22Rv1 (cell line): ENCODE data around the gene SLC46A1.

Source experiments
- CTCF ChIP-seq: fragments of 450-650 bp; IDR thresholded peaks from 2 replicates; pipeline ENCODE4 v1.5.1; 2017; ENCODE audit warnings: mild to moderate bottlenecking
- ZFX ChIP-seq: fragments of 450-650 bp; IDR thresholded peaks from 2 replicates; pipeline ENCODE4 v1.6.1; 2017; ENCODE audit warnings: antibody characterized with exemption, borderline replicate concordance

- no peak for TF ChIP-seq CTCF
- no peak for TF ChIP-seq ZFX
Measured at GRCh38 chr17:28381141-28381825, 24.7 kb downstream of the SLC46A1 start.
